H1 (cell line): ENCODE measurements around the gene SPRR1B. TPM values are rescaled to one million over a fixed set of nuclear protein-coding genes. Genes with fewer than 3 reads are reported as not detected.

Experiments
- CTCF ChIA-PET: fragments of 300-600 bp; sonication (Branson Sonifier 250); formaldehyde crosslinking; loops from one replicate; lab custom pipeline; 2021; ENCODE audit not compliant: partially characterized antibody; lab: Charles Lee
- POLR2A ChIA-PET: fragments of 300-600 bp; sonication (Branson Sonifier 250); formaldehyde crosslinking; loops from one replicate; lab custom pipeline; 2021; ENCODE audit warnings: inconsistent platforms; ENCODE audit not compliant: partially characterized antibody; lab: Charles Lee
- DNase-seq, 2 experiments: peaks; one replicate each; pipeline versions ENCODE4 v3.0.0 to v3.0.0-alpha.2; 2010 to 2022; ENCODE audit warnings: low spot score in 2 of 2, low read depth in 1 of 2, mixed read lengths in 1 of 2
- FAIRE-seq: peaks from 2 replicates; lab custom pipeline; 2011; peaks lifted over from hg19 to GRCh38; lab: Jason Lieb, UNC
- H2AFZ ChIP-seq: 2 replicates; pipeline ENCODE4 v1.8.1; 2012; ENCODE audit warnings: low read length, inconsistent platforms
- H2AK5ac ChIP-seq: 2 replicates; pipeline ENCODE4 v1.6.1; 2013; ENCODE audit warnings: low read depth, low read length
- H2BK120ac ChIP-seq: replicated peaks from 2 replicates; pipeline ENCODE3; 2013; ENCODE audit warnings: low read depth, low read length, inconsistent platforms
- H2BK12ac ChIP-seq: 2 replicates; pipeline ENCODE4 v1.6.1; 2013; ENCODE audit warnings: low read depth, low read length
- H2BK15ac ChIP-seq: 2 replicates; pipeline ENCODE4 v1.6.1; 2013; ENCODE audit warnings: low read length
- H2BK20ac ChIP-seq: 2 replicates; pipeline ENCODE4 v1.6.1; 2013; ENCODE audit warnings: low read length
- H2BK5ac ChIP-seq: 2 replicates; pipeline ENCODE4 v1.6.1; 2013; ENCODE audit warnings: low read depth, low read length
- H3K14ac ChIP-seq: 2 replicates; pipeline ENCODE4 v1.6.1; 2013; ENCODE audit warnings: inconsistent platforms; ENCODE audit not compliant: insufficient read length
- H3K18ac ChIP-seq: 2 replicates; pipeline ENCODE4 v1.6.1; 2013; ENCODE audit warnings: low read length; ENCODE audit errors: extremely low read depth
- H3K23ac ChIP-seq: 2 replicates; pipeline ENCODE4 v1.6.1; 2013; ENCODE audit warnings: inconsistent platforms; ENCODE audit not compliant: insufficient read length
- H3K23me2 ChIP-seq: 2 replicates; pipeline ENCODE4 v1.6.1; 2013; ENCODE audit warnings: low read depth, low read length
- H3K27ac ChIP-seq: 2 replicates; pipeline ENCODE4 v1.6.1; 2011; ENCODE audit warnings: low read depth, low read length, inconsistent platforms
- H3K27me3 ChIP-seq, 4 experiments: replicated peaks in 1 of 4; 1 replicate in 1 of 4; 2 replicates in 3 of 4; pipeline versions ENCODE4 v1.6.1 to v1.8.1; 2011 to 2013; ENCODE audit warnings: low read length in 3 of 4, mild to moderate bottlenecking in 3 of 4, inconsistent platforms in 2 of 4, mixed read lengths in 2 of 4, moderate library complexity in 1 of 4; ENCODE audit not compliant: control insufficient read depth in 3 of 4, insufficient read depth in 3 of 4; ENCODE audit errors: extremely low read depth in 1 of 4
- H3K36me3 ChIP-seq, 4 experiments: 2 replicates each; pipeline versions ENCODE4 v1.6.1 to v1.8.1; 2011 to 2013; ENCODE audit warnings: mild to moderate bottlenecking in 4 of 4, low read length in 3 of 4, moderate library complexity in 2 of 4, control low read depth in 1 of 4, inconsistent platforms in 1 of 4; ENCODE audit not compliant: insufficient read depth in 4 of 4, control insufficient read depth in 2 of 4
- H3K4ac ChIP-seq: replicated peaks from 2 replicates; pipeline ENCODE3; 2013; ENCODE audit warnings: low read length, low read depth, mixed read lengths, inconsistent platforms; ENCODE audit not compliant: insufficient read length
- H3K4me1 ChIP-seq, 4 experiments: replicated peaks in 1 of 4; 1 replicate in 1 of 4; 2 replicates in 3 of 4; pipeline versions ENCODE4 v1.6.1 to v1.8.1; 2011 to 2013; ENCODE audit warnings: low read length in 3 of 4, inconsistent platforms in 2 of 4, mixed read lengths in 1 of 4; ENCODE audit not compliant: insufficient read depth in 4 of 4, control insufficient read depth in 3 of 4
- H3K4me2 ChIP-seq, 2 experiments: 2 replicates each; pipeline versions ENCODE4 v1.6.1 to v1.8.1; 2011 to 2013; ENCODE audit warnings: low read depth in 2 of 2, low read length in 2 of 2, control low read depth in 1 of 2, inconsistent platforms in 1 of 2, mild to moderate bottlenecking in 1 of 2; ENCODE audit not compliant: insufficient read depth in 1 of 2
- H3K4me3 ChIP-seq, 4 experiments: fragments of 200-600, 300-600 bp in 1 of 4; sonication (generic), shearing (Covaris generic), sonication (Bioruptor Twin) in 1 of 4; 2 replicates each; pipeline versions ENCODE4 v1.5.1 to v1.8.1; 2011 to 2016; ENCODE audit warnings: low read length in 4 of 4, low read depth in 3 of 4, control low read depth in 2 of 4, inconsistent platforms in 2 of 4, mild to moderate bottlenecking in 2 of 4, mixed read lengths in 1 of 4, moderate library complexity in 1 of 4; ENCODE audit not compliant: insufficient read depth in 2 of 4; ENCODE audit errors: extremely low read depth in 1 of 4
- H3K56ac ChIP-seq: replicated peaks from 2 replicates; pipeline ENCODE3; 2013; ENCODE audit warnings: low read depth, mild to moderate bottlenecking, mixed read lengths, low read length, inconsistent platforms; ENCODE audit not compliant: insufficient read length
- H3K79me1 ChIP-seq: 2 replicates; pipeline ENCODE4 v1.6.1; 2013; ENCODE audit warnings: low read depth, low read length, control low read depth
- H3K79me2 ChIP-seq, 2 experiments: 2 replicates each; pipeline versions ENCODE4 v1.6.1 to v1.8.1; 2012 to 2013; ENCODE audit warnings: low read length in 2 of 2, mild to moderate bottlenecking in 2 of 2, inconsistent platforms in 1 of 2; ENCODE audit not compliant: insufficient read depth in 2 of 2, control insufficient read depth in 1 of 2
- H3K9ac ChIP-seq, 4 experiments: replicated peaks in 1 of 4; 1 replicate in 1 of 4; 2 replicates in 3 of 4; pipeline versions ENCODE4 v1.6.1 to v1.8.1; 2011 to 2013; ENCODE audit warnings: low read depth in 3 of 4, low read length in 3 of 4, control low read depth in 2 of 4, mild to moderate bottlenecking in 2 of 4, moderate library complexity in 2 of 4, inconsistent platforms in 1 of 4; ENCODE audit errors: extremely low read depth in 1 of 4
- H3K9me3 ChIP-seq, 2 experiments: 2 replicates each; pipeline versions ENCODE4 v1.6.1 to v1.8.1; 2012 to 2013; ENCODE audit warnings: mild to moderate bottlenecking in 2 of 2, moderate library complexity in 2 of 2, control low read depth in 1 of 2, inconsistent platforms in 1 of 2, low read depth in 1 of 2, low read length in 1 of 2, mixed read lengths in 1 of 2; ENCODE audit not compliant: insufficient read depth in 2 of 2
- H4K20me1 ChIP-seq, 2 experiments: replicated peaks in 1 of 2; 2 replicates each; pipeline versions ENCODE3 to v1.8.1; 2011 to 2013; ENCODE audit warnings: inconsistent platforms in 2 of 2, low read length in 2 of 2, mild to moderate bottlenecking in 1 of 2; ENCODE audit not compliant: insufficient read depth in 2 of 2, control insufficient read depth in 1 of 2
- H4K5ac ChIP-seq: 2 replicates; pipeline ENCODE4 v1.6.1; 2013; ENCODE audit warnings: low read length, low read depth, mixed read lengths, inconsistent platforms; ENCODE audit not compliant: insufficient read length
- H4K8ac ChIP-seq: 2 replicates; pipeline ENCODE4 v1.8.0; 2013; ENCODE audit warnings: mild to moderate bottlenecking, moderate library complexity, low read length, inconsistent platforms; ENCODE audit not compliant: insufficient read depth; ENCODE audit errors: extremely low read depth
- H4K91ac ChIP-seq: replicated peaks from 2 replicates; pipeline ENCODE3; 2013; ENCODE audit warnings: low read length, mixed read lengths, inconsistent platforms; ENCODE audit not compliant: insufficient read length
- BCL11A ChIP-seq, 2 experiments: IDR thresholded peaks; one replicate each; pipeline ENCODE4 v1.6.1; 2011; ENCODE audit warnings: low read depth in 2 of 2, low read length in 2 of 2, mild to moderate bottlenecking in 2 of 2
- BRCA1 ChIP-seq: IDR thresholded peaks from 2 replicates; pipeline ENCODE4 v1.6.1; 2012; ENCODE audit warnings: low read depth, low read length, improper control_type of control experiment
- EGR1 ChIP-seq: IDR thresholded peaks from 2 replicates; pipeline ENCODE4 v1.6.1; 2011; ENCODE audit warnings: low read depth, low read length, borderline replicate concordance
- POLR2A ChIP-seq, 2 experiments: IDR thresholded peaks; 1 replicate in 1 of 2; 2 replicates in 1 of 2; pipeline ENCODE4 v1.6.1; 2011; ENCODE audit warnings: low read depth in 2 of 2, low read length in 2 of 2, mild to moderate bottlenecking in 2 of 2; ENCODE audit errors: control extremely low read depth in 1 of 2
- TBP ChIP-seq: IDR thresholded peaks from 2 replicates; pipeline ENCODE4 v1.6.1; 2011; ENCODE audit warnings: low read depth, low read length, improper control_type of control experiment
- TEAD4 ChIP-seq: IDR thresholded peaks from 2 replicates; pipeline ENCODE4 v1.6.1; 2012; ENCODE audit warnings: low read depth, low read length, inconsistent platforms, mixed read lengths
- WGBS, 2 experiments: shearing (Covaris generic) in 1 of 2; methylation state at CpG; one replicate each; pipeline versions ENCODE4 v1.1.6 to v1.1.7; 2013 to 2015; ENCODE audit warnings: low lambda C conversion rate in 2 of 2, mixed read lengths in 2 of 2, inconsistent platforms in 1 of 2, low coverage in 1 of 2, missing lambda C conversion rate in 1 of 2; ENCODE audit not compliant: insufficient replicate concordance in 2 of 2, insufficient coverage in 1 of 2, insufficient read length in 1 of 2; ENCODE audit errors: extremely low coverage in 1 of 2, missing lambda C conversion rate in 1 of 2; 5-methylcytosine and 5-hydroxymethylcytosine counted together
- polyA plus RNA-seq, 7 experiments: library from polyadenylated mRNA; depleted of rRNA in 3 of 7; stranded (reverse) in 5 of 7; unstranded in 2 of 7; fragments of >200 nt in 5 of 7; fragments of 200-250 nt in 2 of 7; gene quantifications; 1 replicate in 5 of 7; 2 replicates in 1 of 7; 4 replicates in 1 of 7; pipeline versions ENCODE4 v1.2.1 to v1.2.3, GENCODE V29; 2011 to 2013; ENCODE audit warnings: missing spikeins in 2 of 7, mixed read lengths in 2 of 7
- total RNA-seq: library from RNA; stranded (reverse); fragmentation: NEBNext Ultra II Directional; extraction: Animal tissue kit (Norgen Biotek cat#: 25700); gene quantifications from 2 replicates; pipeline ENCODE4 v1.2.1, GENCODE V29; 2021
- TF ChIP-seq, protein P1 (sequence below): IDR thresholded peaks from 2 replicates; pipeline ENCODE4 v1.6.1; 2012; ENCODE audit warnings: low read length, inconsistent platforms

Gene SPRR1B
- total and polyA plus RNA-seq, 2 of the 8 experiments (the other 6 are each of a cell fraction or from before 2014, with no cell fraction given): 0.23 TPM; not detected in 1

DNA sequence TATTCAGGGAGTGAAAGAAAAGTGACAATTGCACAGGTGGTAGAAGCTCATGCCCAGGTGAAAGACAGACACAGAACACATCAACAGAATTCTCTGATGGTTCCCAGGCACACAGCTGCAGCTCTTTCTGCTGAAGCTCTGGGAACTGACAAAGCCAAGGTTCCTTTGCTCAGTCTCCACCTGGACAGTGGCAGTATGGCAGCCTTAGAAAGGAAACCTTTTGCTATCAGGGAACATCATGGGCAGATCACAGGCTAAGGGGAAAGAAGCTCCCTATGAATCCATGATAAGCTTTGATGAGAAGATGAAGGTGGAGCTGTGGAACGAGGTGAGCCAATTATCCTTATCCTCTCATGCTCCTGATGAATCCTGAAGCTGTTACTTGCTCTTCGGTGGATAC, 39.2 kb downstream of the SPRR1B start:
- Histone ChIP-seq H3K23ac (no peak overlapping the region), H2BK15ac (no peak overlapping the region), H4K8ac (no peak overlapping the region), H3K4ac (no peak overlapping the region), H4K91ac (no peak overlapping the region), H3K4me3 (no peak overlapping the region), H3K56ac (no peak overlapping the region), H3K79me1 (no peaks in the 10 kb centered on the region), H2BK12ac (no peak overlapping the region), H3K36me3 (no peaks in the 10 kb centered on the region), H4K20me1 (no peaks in the 10 kb centered on the region), H3K14ac (no peak overlapping the region), H4K5ac (no peak overlapping the region), H3K4me1 (no peaks in the 10 kb centered on the region), H3K4me2 (no peak overlapping the region), H2AFZ (0 out of 2 replicates have a peak overlapping the region, but pooled peaks have one; percentile 80), H3K9me3 (no peaks in the 10 kb centered on the region), H3K27ac (no peak overlapping the region), H3K18ac (no peak overlapping the region), H3K79me2 (no peaks in the 10 kb centered on the region), H2BK120ac (no peak overlapping the region), H2BK5ac (no peak overlapping the region), H2BK20ac (no peak overlapping the region), H3K9ac (no peak overlapping the region), H3K23me2 (no peaks in the 10 kb centered on the region), H2AK5ac (no peak overlapping the region), H3K27me3 (no peaks in the 10 kb centered on the region)
- DNase-seq: no peak
- ChIA-PET CTCF (interaction anchor here (0.9 to 1.8 kb wide), 3 partner anchors 9 to 109 kb away, joined by 3 to 5 read pairs (median 4); no protein-coding TSS in a partner anchor), POLR2A (no interaction called here)
- WGBS, 2 experiments: 89% methylated on average over 2 of the region's 2 CpGs; no CpG with 5 or more reads in 1 of the 2 experiments
- peak; percentile 7 for FAIRE-seq
- TF ChIP-seq BRCA1: no peak
- TF ChIP-seq, protein P1, sequence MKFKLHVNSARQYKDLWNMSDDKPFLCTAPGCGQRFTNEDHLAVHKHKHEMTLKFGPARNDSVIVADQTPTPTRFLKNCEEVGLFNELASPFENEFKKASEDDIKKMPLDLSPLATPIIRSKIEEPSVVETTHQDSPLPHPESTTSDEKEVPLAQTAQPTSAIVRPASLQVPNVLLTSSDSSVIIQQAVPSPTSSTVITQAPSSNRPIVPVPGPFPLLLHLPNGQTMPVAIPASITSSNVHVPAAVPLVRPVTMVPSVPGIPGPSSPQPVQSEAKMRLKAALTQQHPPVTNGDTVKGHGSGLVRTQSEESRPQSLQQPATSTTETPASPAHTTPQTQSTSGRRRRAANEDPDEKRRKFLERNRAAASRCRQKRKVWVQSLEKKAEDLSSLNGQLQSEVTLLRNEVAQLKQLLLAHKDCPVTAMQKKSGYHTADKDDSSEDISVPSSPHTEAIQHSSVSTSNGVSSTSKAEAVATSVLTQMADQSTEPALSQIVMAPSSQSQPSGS: no peak
- no peak for TF ChIP-seq TBP
- no peak for TF ChIP-seq EGR1
- no peak for TF ChIP-seq TEAD4
- no peak for TF ChIP-seq BCL11A (IDR thresholded peaks at IDR 0.05; ENCODE audit: low read depth in 2 of 2, low read length in 2 of 2)
- no peak for TF ChIP-seq POLR2A (IDR thresholded peaks at IDR 0.05; ENCODE audit: control extremely low read depth in 1 of 2, low read depth in 2 of 2, low read length in 2 of 2)
